ENCODE data around the gene CFAP46. TPM values are rescaled to one million over a fixed set of nuclear protein-coding genes. Genes with fewer than 3 reads are reported as not detected.

The CFAP46 gene
- total and polyA plus RNA-seq, 2 experiments from 2014 or later = 3.1 to 5.4 TPM

GRCh38 chr10:132960631-132961419, 18.5 kb upstream of the CFAP46 start:
- H3K4me3 ChIP-seq = no peak overlapping the region
- peaks cover 4% of the 10 kb centered on the region; the same call in 1 of the 2 replicates for H3K4me1 ChIP-seq (ENCODE audit: insufficient read depth)
- H3K79me2 ChIP-seq (replicated peaks; ENCODE audit: insufficient read depth) = no peaks in the 10 kb centered on the region
- Mint-ChIP-seq H3K27me3 (ENCODE audit: insufficient read depth, low read depth, poor library complexity) (peaks cover 16% of the 10 kb centered on the region), H3K36me3 (ENCODE audit: low read depth) (peaks cover 4% of the 10 kb centered on the region; the same call in 1 of the 3 replicates), H3K27ac (no peak overlapping the region), H3K4me3 (peak overlapping the region; percentile 42; the same call in 1 of the 3 replicates), H3K4me1 (peaks cover 17% of the 10 kb centered on the region), H3K9me3 (no peaks in the 10 kb centered on the region; the same call in 2 of the 3 replicates)
- H3K27ac ChIP-seq (ENCODE audit: low read depth) = no peak overlapping the region
- no peaks in the 10 kb centered on the region for H3K36me3 ChIP-seq (ENCODE audit: insufficient read depth)
- H3K27me3 ChIP-seq (ENCODE audit: insufficient read depth) = no peaks in the 10 kb centered on the region
- TF ChIP-seq EZH2phosphoT487 (IDR thresholded peaks at IDR 0.05; ENCODE audit: unreplicated experiment) (no peak), ZNF114 (CRISPR knock-in tag; IDR thresholded peaks at IDR 0.05) (no peak), JUNB (IDR thresholded peaks at IDR 0.05; ENCODE audit: unreplicated experiment) (no peak), REST (IDR thresholded peaks at IDR 0.05; ENCODE audit: unreplicated experiment) (no peak), NANOG (IDR thresholded peaks at IDR 0.05; ENCODE audit: borderline replicate concordance) (no peak), ETS1 (IDR thresholded peaks at IDR 0.05) (no peak), CREB1 (CRISPR knock-in tag; IDR thresholded peaks at IDR 0.05; ENCODE audit: low read depth) (no peak), EZH2 (IDR thresholded peaks at IDR 0.05; ENCODE audit: low read depth, unreplicated experiment) (no peak), ZNF331 (CRISPR knock-in tag; IDR thresholded peaks at IDR 0.05; ENCODE audit: low read depth) (no peak), CTCF (conservative IDR thresholded peaks at IDR 0.05; ENCODE audit: low read depth in 2 of 2) (no peak), STAT1 (IDR thresholded peaks at IDR 0.05; ENCODE audit: unreplicated experiment) (no peak), POLR2AphosphoS5 (IDR thresholded peaks at IDR 0.05; ENCODE audit: low read depth) (no peak)
- TF ChIP-seq, protein P1, sequence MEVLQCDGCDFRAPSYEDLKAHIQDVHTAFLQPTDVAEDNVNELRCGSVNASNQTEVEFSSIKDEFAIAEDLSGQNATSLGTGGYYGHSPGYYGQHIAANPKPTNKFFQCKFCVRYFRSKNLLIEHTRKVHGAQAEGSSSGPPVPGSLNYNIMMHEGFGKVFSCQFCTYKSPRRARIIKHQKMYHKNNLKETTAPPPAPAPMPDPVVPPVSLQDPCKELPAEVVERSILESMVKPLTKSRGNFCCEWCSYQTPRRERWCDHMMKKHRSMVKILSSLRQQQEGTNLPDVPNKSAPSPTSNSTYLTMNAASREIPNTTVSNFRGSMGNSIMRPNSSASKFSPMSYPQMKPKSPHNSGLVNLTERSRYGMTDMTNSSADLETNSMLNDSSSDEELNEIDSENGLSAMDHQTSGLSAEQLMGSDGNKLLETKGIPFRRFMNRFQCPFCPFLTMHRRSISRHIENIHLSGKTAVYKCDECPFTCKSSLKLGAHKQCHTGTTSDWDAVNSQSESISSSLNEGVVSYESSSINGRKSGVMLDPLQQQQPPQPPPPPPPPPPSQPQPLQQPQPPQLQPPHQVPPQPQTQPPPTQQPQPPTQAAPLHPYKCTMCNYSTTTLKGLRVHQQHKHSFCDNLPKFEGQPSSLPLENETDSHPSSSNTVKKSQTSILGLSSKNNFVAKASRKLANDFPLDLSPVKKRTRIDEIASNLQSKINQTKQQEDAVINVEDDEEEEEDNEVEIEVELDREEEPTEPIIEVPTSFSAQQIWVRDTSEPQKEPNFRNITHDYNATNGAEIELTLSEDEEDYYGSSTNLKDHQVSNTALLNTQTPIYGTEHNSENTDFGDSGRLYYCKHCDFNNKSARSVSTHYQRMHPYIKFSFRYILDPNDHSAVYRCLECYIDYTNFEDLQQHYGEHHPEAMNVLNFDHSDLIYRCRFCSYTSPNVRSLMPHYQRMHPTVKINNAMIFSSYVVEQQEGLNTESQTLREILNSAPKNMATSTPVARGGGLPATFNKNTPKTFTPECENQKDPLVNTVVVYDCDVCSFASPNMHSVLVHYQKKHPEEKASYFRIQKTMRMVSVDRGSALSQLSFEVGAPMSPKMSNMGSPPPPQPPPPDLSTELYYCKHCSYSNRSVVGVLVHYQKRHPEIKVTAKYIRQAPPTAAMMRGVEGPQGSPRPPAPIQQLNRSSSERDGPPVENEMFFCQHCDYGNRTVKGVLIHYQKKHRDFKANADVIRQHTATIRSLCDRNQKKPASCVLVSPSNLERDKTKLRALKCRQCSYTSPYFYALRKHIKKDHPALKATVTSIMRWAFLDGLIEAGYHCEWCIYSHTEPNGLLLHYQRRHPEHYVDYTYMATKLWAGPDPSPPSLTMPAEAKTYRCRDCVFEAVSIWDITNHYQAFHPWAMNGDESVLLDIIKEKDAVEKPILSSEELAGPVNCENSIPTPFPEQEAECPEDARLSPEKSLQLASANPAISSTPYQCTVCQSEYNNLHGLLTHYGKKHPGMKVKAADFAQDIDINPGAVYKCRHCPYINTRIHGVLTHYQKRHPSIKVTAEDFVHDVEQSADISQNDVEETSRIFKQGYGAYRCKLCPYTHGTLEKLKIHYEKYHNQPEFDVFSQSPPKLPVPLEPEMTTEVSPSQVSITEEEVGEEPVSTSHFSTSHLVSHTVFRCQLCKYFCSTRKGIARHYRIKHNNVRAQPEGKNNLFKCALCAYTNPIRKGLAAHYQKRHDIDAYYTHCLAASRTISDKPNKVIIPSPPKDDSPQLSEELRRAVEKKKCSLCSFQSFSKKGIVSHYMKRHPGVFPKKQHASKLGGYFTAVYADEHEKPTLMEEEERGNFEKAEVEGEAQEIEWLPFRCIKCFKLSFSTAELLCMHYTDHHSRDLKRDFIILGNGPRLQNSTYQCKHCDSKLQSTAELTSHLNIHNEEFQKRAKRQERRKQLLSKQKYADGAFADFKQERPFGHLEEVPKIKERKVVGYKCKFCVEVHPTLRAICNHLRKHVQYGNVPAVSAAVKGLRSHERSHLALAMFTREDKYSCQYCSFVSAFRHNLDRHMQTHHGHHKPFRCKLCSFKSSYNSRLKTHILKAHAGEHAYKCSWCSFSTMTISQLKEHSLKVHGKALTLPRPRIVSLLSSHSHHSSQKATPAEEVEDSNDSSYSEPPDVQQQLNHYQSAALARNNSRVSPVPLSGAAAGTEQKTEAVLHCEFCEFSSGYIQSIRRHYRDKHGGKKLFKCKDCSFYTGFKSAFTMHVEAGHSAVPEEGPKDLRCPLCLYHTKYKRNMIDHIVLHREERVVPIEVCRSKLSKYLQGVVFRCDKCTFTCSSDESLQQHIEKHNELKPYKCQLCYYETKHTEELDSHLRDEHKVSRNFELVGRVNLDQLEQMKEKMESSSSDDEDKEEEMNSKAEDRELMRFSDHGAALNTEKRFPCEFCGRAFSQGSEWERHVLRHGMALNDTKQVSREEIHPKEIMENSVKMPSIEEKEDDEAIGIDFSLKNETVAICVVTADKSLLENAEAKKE (CRISPR knock-in tag; IDR thresholded peaks at IDR 0.05) = no peak
- ATAC-seq (no peak), DNase-seq (ENCODE audit: low spot score) (no peak)
- H2AFZ ChIP-seq = no peak overlapping the region
- H4K20me1 ChIP-seq (replicated peaks; ENCODE audit: insufficient read depth) = no peaks in the 10 kb centered on the region
- H3F3A ChIP-seq (replicated peaks; ENCODE audit: low read depth) = no peaks in the 10 kb centered on the region
- H3K4me2 ChIP-seq = no peak overlapping the region
- H3K9me2 ChIP-seq (ENCODE audit: insufficient read depth) = no peaks in the 10 kb centered on the region
